Breast epithelium (tissue), 3 donors: ENCODE measurements around the gene BRAT1.

Source experiments
- POLR2A ChIP-seq: fragments of 450-650 bp; IDR thresholded peaks from one replicate; pipeline ENCODE4 v1.6.1; 2016; ENCODE audit warnings: antibody characterized with exemption, mild to moderate bottlenecking, moderate library complexity
- POLR2AphosphoS5 ChIP-seq, 3 donors: sonication (generic); formaldehyde crosslinking; IDR thresholded peaks; one replicate each; pipeline ENCODE4 v1.6.1; 2017; ENCODE audit warnings: antibody characterized with exemption in 3 of 3
- TF ChIP-seq, protein P1 (sequence below), 3 donors: fragments of 450-650 bp; IDR thresholded peaks; one replicate each; pipeline ENCODE4 v1.5.1; 2016 to 2017; ENCODE audit warnings: antibody characterized with exemption in 3 of 3, mild to moderate bottlenecking in 3 of 3, moderate library complexity in 3 of 3

DNA sequence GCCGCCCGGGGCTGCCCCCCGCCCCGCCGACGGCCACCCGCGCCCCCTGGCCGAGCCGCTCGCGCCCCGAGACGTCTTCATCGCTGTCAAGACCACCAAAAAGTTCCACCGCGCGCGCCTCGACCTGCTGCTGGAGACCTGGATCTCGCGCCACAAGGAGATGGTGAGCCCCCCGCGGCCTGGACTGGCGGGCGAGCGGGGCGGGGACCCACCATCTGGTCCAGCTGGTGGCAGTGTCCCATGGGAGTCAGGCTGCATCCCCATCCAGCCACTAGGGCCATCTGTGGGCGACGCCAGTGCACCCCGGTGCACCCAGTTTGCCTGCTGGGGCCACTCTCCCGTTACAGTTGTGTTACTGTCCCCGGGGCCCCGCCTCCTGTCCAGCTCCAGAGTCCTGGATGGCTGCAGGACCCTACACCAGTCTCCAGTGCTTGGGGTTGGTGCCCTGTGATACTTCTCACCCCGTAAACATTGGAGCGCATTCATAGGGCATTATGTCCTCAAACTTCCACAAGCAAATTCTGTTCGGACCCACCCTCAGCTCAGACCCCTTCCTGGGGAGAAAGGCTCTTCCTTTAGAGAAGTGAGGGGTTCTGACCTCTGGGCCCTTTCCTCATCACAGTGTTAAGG lies 35.1 kb downstream of the BRAT1 start:
- no peak for TF ChIP-seq POLR2AphosphoS5 (IDR thresholded peaks at IDR 0.05)
- TF ChIP-seq, protein P1, sequence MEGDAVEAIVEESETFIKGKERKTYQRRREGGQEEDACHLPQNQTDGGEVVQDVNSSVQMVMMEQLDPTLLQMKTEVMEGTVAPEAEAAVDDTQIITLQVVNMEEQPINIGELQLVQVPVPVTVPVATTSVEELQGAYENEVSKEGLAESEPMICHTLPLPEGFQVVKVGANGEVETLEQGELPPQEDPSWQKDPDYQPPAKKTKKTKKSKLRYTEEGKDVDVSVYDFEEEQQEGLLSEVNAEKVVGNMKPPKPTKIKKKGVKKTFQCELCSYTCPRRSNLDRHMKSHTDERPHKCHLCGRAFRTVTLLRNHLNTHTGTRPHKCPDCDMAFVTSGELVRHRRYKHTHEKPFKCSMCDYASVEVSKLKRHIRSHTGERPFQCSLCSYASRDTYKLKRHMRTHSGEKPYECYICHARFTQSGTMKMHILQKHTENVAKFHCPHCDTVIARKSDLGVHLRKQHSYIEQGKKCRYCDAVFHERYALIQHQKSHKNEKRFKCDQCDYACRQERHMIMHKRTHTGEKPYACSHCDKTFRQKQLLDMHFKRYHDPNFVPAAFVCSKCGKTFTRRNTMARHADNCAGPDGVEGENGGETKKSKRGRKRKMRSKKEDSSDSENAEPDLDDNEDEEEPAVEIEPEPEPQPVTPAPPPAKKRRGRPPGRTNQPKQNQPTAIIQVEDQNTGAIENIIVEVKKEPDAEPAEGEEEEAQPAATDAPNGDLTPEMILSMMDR (IDR thresholded peaks at IDR 0.05): peak in 1 of 3 donors; percentile 24
- TF ChIP-seq POLR2A: no peak
